HK-2 (cell line): Measurements from ENCODE around the gene NUP58.
"Not testable (repeated sequence)": the region's sequence is repeated elsewhere in the genome, so short reads cannot be mapped to it uniquely, and the experiment has no call there.

Experiments used
- DNase-seq: peaks from one replicate; pipeline ENCODE4 v3.0.0-alpha.2; 2018; ENCODE audit not compliant: unreplicated experiment

NUP58 gene

DNA sequence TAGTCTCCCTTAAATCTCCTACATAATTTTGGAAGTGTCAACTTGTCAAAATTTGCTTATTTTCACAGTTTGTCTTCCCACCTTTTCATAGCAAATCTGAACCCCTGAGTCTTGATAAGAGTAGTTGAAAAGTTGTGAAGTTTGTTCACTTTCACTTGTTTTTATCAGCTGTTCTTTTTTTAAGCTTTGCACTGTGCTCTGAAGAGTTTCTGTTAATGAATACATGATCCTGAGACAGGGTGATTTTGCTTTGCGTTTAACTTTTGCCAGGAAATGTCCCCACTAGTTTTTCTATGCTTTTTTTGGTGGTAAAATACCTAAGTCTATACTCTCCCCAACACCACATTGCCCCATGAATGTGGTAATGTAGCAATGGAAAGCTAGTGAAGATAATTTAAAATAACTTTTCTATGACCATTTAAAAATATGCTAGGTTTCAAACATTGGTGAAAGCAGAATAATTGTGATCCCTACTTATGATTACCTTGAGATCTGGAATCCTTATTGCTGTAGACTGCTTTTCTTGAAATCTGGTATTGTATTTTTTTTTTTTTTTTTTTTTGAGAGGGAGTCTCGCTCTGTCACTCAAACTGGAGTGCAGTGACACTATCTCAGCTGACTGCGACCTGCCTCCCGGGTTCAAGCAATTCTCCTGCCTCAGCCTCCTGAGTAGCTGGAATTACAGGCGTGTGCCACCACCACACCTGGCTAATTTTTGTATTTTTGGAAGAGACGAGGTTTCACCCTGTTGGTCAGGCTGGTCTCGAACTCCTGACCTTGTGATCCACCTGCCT lies 5.4 kb downstream of the NUP58 start:
- DNase-seq, result no peak

DNA sequence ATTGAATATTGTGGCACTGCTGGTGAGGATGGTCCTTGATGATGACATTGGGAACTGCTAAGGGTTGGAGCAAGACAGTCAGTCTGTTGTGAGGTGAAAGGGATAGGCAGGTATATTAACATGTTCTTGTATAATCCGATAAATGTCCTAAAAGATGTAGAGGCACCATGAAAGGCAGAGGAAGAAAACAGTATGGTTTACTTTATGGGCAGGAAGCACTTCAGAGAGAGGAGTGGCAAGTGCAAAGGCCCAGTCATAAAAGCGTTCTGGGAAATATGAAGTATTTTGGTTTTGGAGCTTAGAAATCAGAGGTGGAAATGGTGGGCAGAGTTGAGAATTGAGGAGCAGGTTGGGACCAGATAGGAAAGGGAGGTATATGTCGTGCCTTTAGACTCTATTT lies 9.5 kb downstream of the NUP58 start:
- DNase-seq, result no peak

DNA sequence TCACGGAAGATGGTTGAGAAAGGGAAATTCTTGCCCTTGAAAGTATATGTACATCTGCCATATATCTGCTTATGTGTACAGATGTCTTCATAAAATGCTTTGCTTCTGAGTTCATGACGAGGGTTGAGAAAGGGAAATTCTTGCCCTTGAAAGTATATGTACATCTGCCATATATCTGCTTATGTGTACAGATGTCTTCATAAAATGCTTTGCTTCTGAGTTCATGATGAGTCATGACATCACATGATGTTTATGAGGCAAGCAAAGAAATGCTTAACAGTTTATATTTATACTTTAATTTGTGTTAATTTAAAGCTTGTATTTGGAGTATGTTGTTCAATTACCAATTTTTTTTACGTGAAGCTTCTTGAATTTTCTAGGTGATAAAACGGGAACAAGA lies 17.5 kb downstream of the NUP58 start:
- DNase-seq, result not testable (repeated sequence)

DNA sequence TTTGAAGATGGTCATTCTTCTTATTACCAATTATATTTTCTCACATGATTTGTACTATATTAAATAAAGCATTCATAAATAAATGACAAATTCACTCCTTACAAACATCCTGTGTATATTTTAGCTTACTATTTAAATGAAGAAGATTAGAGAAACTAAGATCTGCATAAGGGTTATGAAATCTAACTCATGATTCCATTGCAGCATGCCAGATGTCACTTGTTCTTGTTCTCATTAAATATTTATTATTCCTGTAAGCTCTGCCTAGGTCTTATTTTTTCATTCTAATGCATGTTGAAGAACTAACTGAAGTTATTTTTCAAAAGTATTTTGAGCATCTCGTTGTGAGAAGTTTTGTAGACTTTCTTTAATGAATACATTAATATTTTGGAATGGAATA lies 18.3 kb downstream of the NUP58 start:
- no peak for DNase-seq

DNA sequence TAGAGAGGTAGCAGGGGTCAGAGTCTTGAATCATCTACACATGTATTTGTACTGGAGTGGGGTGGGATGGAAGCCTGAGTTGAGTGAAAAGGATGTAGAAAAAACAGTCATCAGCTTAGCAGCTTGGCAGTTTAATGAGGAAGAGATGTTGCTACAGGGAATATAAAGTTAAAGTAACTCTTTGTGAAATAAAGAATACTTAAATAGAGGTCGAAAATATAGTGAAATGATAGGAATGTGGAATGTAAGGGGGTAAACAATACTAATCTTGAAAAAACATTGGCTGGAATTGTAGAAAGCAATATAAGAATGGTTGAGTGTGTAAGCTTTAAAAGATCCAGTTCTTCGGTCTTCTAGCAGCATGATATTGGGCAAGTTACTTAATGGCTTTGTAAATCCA lies 22.7 kb downstream of the NUP58 start:
- DNase-seq, result no peak

DNA sequence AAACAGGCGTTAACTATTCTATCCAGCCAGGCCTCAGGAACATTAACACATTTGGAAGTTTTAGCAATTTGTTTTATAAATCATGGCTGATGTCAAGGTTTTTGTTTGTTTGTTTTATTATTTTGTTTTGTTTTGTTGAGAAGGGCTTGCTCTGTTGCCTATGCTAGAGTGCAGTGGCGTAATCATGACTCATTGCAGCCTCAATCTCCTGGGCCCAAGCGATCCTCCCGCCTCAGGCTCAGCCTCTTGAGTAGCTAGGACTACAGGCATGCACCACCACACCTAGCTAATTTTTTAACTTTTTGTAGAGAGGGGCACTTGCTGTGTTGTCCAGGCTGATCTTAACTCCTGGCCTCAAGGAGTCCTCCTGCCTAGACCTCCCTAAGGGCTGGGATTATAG lies 28.3 kb downstream of the NUP58 start:
- DNase-seq, result no peak

DNA sequence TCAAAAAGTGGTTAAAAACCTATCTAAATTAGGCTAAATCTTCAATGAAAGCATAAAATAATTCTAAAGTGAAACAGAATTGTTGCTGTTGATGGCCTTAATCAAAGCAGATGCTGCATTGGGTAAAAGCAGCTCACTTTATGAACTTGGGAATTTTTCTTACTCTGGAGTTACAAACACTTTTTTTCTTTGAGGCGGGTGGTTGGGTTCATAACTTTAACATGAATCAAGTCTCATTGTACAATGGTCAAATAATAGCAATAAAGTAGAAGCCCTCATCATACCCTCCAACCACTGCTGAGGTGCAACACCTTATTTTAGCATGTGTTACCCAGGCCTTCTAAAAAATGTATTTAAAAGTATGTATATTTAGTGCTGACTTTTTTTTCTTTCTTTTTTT lies 29.1 kb downstream of the NUP58 start:
- no peak for DNase-seq

DNA sequence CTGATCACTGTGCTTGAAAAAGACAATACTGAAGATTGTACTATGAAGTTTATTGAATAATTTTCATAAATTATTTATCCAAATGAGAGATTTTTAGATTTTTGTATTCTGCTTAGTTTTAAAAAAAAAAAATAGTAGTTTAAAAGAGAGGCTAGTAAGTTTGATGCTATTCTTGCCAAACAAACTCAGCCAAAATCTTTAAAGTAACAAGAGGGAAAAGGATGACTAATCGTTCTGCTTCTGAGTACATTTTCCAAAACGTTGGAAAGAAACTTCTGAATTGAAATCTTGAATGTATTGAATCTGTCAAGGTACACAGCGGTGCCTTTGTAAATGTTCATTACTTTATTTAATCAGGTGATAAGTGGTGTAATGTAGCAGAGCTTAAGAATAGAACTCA lies 34.4 kb downstream of the NUP58 start:
- no peak for DNase-seq

DNA sequence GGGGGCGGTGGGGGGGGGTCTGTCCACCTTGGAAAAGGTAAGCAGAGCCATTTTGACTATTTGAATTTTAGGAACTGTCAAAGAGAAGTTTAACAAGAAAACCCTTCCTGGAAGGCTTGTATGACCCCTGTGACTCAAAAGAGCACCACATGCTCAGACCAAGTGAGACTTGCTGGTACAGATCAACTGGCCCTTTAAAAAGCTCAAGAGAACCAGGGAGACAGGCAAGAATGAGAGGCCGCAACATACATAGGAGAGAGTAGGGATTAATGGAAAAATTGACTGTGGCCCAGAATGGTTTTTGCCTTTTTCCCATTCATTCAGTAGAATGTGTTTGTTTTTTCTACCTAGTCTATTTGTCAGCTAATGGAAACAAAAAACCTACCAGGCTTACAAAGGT lies 44.2 kb downstream of the NUP58 start:
- DNase-seq, result no peak

DNA sequence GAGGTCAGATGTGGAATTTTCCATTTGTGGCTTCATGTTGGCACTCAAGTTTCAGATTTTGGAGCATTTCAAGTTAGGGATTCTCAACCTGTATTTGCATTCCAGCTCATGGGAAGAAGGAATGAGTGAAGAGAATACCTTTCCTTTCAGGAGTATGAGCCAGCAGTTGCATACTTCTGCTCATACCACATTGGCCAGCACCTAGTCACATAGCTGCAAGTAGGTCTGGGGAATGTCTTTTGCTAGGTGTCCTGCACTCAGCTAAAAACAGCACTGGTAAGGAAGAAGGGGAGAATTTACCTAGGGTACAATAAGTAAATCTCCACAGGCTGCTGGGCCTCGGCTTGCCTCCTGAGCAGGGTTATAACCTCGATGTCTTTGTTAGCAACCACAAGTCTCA lies 45.7 kb downstream of the NUP58 start:
- no peak for DNase-seq

DNA sequence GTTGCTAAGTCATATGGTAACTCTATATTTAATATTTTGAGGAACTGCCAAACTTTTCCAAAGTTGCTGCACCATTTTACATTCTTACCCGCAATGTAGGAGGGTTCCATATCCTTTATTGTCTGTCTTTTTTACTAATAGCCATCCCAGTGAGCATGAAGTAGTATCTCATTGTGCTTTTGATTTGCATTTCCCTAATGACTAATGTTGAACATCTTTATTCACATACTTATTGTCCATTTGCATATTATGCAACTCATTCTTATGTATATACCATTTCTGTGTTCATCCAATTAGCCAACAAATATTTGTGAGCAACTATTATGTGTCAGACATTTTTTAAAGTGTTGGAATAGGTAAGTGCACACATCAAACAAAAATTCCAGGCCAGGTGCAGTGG lies 50.0 kb downstream of the NUP58 start:
- no peak for DNase-seq

DNA sequence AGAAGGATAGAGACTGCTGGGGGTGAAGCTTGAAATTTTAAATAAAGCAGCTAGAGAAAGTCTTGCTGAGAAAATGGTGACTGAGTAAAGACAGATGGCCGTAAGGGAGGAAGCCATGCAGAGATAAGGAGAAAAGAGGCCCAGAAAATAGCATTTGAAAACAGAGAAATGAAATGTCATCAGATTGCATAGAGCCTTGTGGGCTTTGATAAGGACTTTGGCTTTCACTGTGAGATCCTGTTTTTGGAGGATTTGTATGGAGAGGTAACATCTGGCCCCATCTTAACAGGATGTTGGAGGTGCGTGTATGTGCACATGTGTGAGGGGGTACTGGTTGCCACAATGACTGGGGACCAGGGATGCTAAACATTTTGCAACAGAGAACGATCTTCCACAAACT lies 50.8 kb downstream of the NUP58 start:
- no peak for DNase-seq

DNA sequence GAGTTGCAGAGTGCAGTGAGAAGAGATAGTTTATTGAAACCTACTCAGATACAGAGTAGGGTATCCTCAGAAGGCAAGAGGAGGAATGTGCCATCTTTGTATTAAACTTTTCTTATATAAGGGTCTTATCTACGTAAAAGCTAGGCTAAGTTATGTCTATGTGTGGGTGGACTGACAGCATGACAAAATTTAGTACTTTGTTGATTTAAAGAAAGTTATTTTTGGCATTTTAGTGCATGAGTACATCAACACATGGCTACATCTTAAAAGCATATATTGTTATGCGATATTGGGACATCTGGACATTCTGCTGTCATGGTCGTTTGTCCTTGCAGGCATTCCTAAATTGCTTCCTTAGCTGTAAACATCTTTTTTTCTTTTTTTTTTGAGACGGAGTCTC lies 51.4 kb downstream of the NUP58 start:
- DNase-seq, result no peak

DNA sequence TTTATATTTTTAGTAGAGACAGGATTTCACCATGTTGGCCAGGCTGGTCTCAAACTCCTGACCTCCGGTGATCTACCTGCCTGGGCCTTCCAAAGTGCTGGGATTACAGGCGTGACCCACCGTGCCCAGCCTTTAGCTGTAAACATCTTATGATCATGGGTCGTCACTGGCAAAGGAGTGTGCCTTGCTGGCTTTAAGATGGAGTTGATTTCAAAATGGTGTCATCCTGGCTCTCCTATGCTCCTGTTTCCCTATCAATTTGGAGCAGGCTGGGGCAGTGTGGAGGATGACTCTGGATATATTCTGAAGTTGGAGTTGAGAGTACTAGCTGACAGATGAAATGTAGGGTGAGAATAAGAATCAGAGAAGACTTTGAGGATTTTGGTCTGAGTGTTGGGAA lies 51.9 kb downstream of the NUP58 start:
- no peak for DNase-seq

DNA sequence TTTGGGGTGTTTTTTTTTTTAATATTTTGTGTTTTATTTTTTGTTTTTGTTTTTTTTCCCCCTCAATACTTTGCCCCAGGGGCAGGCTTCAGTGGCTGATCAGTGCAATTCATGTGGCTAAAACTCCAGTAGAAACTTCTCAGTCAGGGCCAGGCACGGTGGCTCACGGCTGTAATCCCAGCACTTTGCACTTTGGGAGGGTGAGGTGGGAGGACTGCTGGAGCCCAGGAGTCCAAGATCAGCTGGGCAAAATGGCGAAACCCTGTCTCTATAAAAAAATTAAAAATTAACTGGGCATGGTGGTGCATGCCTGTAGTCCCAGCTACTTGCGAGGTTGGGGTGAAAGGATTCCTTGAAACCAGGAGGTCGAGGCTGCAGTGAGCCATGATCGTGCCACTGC lies 53.0 kb downstream of the NUP58 start:
- DNase-seq, result no peak

DNA sequence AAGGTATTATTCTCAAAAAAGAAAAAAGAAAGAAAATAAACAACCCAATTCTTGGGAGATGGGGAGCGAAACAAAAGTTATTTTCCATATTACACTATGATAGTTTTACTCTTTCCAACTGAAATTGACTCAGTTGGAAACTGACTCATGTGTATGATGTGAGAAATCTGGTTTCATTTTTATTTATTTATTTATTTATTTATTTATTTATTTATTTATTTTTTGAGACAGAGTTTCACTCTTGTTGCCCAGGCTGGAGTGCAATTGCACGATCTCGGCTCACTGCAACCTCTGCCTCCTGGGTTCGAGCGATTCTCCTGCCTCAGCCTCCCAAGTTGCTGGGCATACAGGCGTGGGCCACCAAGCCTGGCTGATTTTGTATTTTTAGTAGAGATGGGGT lies 59.0 kb downstream of the NUP58 start:
- not testable (repeated sequence) for DNase-seq

DNA sequence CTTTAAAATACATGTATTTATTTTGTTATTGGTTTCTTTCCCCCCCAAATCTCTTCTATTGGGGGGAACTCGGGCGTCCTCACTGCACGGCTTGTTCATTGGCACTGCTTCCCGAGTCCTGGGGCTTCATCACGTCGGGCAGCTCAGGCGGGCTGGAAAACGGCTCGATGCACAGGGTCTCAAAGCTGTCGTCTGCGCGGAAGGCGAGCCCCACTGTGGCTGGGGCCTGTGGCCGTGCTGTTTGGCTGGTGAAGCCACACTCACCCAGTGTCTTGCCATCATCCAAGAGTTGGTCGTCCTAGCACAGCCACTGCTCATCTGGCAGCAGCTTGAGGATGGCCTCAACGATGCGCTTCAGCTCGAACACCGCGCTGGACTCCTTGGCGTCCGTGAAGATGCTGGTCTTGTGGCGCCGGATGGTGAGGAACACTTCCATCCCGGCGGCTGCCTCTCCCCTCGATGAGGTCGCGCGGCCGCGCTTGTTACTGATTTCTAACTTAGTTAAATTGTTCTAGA lies 64.4 kb downstream of the NUP58 start:
- DNase-seq, result no peak

DNA sequence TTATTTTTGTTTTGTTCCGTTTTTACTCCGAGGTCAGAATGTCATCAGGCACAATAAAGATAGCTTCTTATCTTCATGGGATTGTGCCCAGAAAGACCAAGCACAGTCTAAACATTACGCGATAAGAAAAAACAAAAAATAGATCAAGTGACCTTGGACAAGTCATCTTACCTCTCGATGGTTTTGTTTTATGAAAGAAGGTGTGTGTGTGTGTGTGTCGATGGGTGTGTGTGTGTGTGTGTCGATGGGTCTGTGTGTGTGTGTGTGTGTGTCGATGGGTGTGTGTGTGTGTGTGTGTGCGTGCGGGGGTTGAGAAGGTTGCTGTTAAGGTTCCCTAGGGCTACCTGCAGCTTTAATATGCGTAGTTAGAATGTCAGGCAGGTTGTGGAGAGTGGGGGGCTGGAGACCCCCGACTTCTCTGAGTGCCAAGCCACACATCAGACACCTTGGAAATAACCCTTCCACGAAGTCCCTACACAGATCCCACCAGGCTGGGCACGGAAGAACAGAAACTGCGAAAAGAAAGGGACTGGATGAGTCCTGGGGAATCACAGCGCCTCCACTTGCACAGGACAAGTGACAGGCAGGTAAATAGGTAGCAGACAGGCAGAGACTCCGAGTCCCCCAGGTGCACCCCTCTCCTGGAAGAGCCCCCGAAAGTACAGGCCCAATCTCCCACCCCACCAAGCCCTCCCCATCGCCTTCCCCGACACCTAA lies 69.9 kb downstream of the NUP58 start:
- DNase-seq, result no peak

DNA sequence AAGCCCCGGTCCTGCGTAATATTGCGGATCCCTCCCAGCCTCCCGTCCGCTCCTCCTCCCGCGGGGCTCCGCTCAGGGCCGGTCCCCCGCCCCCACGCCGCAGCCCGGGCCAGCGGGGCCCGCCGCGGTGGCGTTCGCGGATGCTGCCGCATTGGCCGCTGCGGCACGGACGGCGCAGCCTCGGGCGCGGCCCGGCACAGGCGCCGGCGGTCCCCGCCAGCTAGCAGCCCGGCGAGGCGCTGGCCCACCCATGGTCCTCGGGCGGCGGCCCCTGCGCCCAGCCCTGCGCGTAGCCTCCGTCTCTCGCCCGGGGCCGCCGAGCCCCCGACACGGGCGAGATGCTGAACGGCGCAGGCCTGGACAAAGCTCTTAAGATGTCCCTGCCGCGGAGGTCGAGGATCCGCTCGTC lies 70.5 kb downstream of the NUP58 start, which contains the start of gene ATP8A2:
Gene ATP8A2, plus strand, starts transcription at position 100 of the 409 bp plus-strand sequence. Its CDS starts 239 bp downstream, at position 339.
- no peak for DNase-seq

DNA sequence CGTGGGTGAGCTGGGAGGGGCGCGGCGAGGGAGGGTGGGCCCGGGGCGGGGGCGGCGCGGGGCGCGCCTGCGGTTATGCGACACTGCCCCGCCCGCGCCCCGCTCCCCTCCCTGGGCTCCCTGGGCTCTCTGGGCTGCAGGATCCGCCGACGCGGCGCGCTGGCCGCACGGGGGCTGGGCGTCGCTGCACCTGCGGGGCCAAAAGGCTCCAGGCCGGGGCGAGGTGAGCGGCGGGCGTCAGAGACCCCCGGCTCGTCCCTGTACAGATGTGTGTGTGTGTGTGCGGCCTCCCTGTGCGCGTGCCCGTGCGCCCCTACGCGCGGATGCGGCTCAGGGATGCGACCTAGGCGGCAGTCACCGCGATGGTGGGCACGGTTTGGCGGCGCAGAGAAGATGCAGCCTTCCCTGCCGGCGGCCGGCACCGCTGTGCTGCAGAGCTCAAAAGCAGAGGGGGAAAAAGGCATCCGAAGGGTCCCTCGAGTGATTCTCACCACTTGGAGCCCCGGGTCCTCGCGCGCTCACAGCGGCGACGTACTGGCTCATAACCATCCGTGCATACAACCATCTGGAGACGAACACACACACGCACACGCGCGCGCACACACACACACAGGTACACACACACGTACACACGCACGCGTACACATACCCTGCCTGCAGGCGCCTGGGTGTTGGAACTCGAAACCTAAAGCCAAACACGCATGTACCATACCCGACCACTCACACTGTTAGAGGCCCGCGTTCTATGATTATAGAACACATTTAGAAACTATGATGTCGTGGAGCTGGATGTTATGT lies 71.1 kb downstream of the NUP58 start:
- no peak for DNase-seq

DNA sequence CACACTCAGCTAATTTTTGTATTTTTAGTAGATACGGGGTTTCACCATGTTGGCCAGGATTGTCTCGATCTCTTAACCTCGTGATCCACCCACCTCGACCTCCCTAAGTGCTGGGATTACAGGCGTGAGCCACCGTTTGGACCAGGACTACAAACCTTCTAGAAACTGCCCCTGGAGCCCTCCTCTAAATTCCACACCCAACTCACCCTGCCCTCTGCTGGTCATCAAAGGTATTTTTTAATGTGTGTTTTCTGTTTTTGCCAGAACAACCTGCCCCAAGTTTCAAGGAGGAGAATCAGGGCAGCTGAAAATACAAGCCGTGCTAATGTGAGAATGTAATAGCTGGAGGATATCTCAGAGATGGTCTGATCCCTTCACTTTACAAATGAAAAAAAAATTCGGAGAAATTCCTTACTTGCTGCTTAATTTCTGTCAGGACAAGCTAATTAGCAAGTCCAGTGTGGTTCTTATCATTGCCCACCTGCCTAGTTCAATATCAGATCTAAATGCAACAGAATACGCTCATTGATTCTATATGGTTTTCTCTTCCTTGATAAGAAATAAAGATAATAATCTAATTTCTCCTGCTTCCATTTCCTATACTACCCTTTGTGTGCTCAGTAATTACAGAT lies 74.4 kb downstream of the NUP58 start:
- peak; percentile 22 for DNase-seq
